OCI-LY1 (cell line): Measurements from ENCODE around the gene LRRFIP1.

ENCODE experiments used
- CTCF ChIP-seq: fragments of 200-600 bp; sonication (generic), shearing (Covaris generic); IDR thresholded peaks from 2 replicates; pipeline ENCODE4 v1.5.1; 2017; ENCODE audit warnings: mild to moderate bottlenecking, antibody characterized with exemption, low read length, moderate library complexity, mixed read lengths
- EZH2 ChIP-seq: fragments of 200-600 bp; sonication (generic), shearing (Covaris generic); IDR thresholded peaks from 2 replicates; pipeline ENCODE4 v1.8.0; 2017; ENCODE audit warnings: borderline replicate concordance, mixed run types, mild to moderate bottlenecking, antibody characterized with exemption, low read length, moderate library complexity, mixed read lengths

DNA sequence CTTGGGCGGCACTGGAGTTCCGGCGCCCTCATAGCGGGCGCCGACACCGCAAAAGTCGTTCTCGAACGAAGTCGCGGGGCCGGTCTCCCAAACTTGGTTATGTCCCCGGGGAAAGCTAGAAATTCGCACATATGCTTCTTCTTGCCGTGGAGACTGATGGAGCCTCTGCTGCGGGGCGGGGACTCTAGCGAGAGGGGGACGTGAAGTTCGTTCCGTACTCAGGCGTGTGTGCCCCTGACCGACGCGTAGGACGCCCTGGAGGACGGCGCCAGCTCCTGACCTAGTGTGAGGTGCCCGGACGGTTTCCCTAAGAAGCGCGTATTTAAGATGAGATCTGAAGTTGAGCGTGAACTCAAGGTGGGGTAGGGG lies 171.7 kb downstream of the LRRFIP1 start:
- TF ChIP-seq CTCF (no peak), EZH2 (no peak)
